A549 (cell line): Measurements from ENCODE around the gene IFT27. TPM values are rescaled to one million over a fixed set of nuclear protein-coding genes. Genes with fewer than 3 reads are reported as not detected.

Experiments
- ATAC-seq, 2 experiments: fragments of 200-7000 bp in 1 of 2; fragments of >200 bp in 1 of 2; cut with Nextera tagmentation in 1 of 2; cut with Tn5 transposase in 1 of 2; 3 replicates each; pipeline versions ENCODE4 v1.8.0 to v1.9.1; 2018 to 2020; ENCODE audit warnings: mild to moderate bottlenecking in 1 of 2, moderate library complexity in 1 of 2
- CTCF ChIA-PET: fragments of 300-600 bp; sonication (Branson Sonifier 250); formaldehyde crosslinking; extraction: SDS; loops from one replicate; lab custom pipeline; 2021; ENCODE audit warnings: antibody characterized with exemption, inconsistent platforms; lab: Yijun Ruan, JAX
- POLR2A ChIA-PET: fragments of 350-600 bp; formaldehyde crosslinking; extraction: SDS; loops from one replicate; lab custom pipeline; 2021; ENCODE audit warnings: antibody characterized with exemption, inconsistent platforms; lab: Yijun Ruan, JAX
- DNase-seq, 2 experiments: peaks; one replicate each; pipeline versions ENCODE4 v3.0.0 to v3.0.0-alpha.2; 2011 to 2016; ENCODE audit warnings: low read depth in 1 of 2, low spot score in 1 of 2
- FAIRE-seq: peaks from 2 replicates; lab custom pipeline; 2011; peaks lifted over from hg19 to GRCh38; lab: Jason Lieb, UNC
- H3K27ac ChIP-seq, 2 experiments: fragments of >200 bp; sonication (Bioruptor Twin); formaldehyde crosslinking; 3 replicates each; pipeline ENCODE4 v1.5.1; 2016 to 2017
- H3K4me1 ChIP-seq: fragments of >200 bp; sonication (Bioruptor Twin); formaldehyde crosslinking; 3 replicates; pipeline ENCODE4 v1.6.1; 2016
- H3K4me2 ChIP-seq: fragments of >200 bp; sonication (Bioruptor Twin); formaldehyde crosslinking; 3 replicates; pipeline ENCODE4 v1.6.1; 2016
- H3K4me3 ChIP-seq: fragments of >200 bp; sonication (Bioruptor Twin); formaldehyde crosslinking; 3 replicates; pipeline ENCODE4 v1.5.1; 2016
- H3K9me3 ChIP-seq: fragments of >200 bp; sonication (Bioruptor Twin); formaldehyde crosslinking; 3 replicates; pipeline ENCODE4 v1.6.1; 2016
- BCL3 ChIP-seq: fragments of >200 bp; sonication (Bioruptor Twin); formaldehyde crosslinking; IDR thresholded peaks from 3 replicates; pipeline ENCODE4 v1.6.1; 2016
- CBX8 ChIP-seq: fragments of 200-600 bp; sonication (generic); IDR thresholded peaks from 2 replicates; pipeline ENCODE4 v1.6.1; 2016
- CEBPB ChIP-seq, 2 experiments: fragments of >200 bp in 1 of 2; sonication (Bioruptor Twin) in 1 of 2; formaldehyde crosslinking in 1 of 2; IDR thresholded peaks; 2 replicates each; pipeline ENCODE4 v1.6.1; 2012 to 2016
- CHD2 ChIP-seq: fragments of 150-350 bp; IDR thresholded peaks from 2 replicates; pipeline ENCODE4 v1.6.1; 2014; ENCODE audit warnings: low read length; ENCODE audit not compliant: partially characterized antibody
- EHF ChIP-seq: fragments of 250-450 bp; sonication (Bioruptor Pico); IDR thresholded peaks from 2 replicates; pipeline ENCODE4 v1.5.0; 2020; ENCODE audit warnings: mild to moderate bottlenecking
- ELK1 ChIP-seq: fragments of 150-350 bp; IDR thresholded peaks from 2 replicates; pipeline ENCODE4 v1.6.1; 2014; ENCODE audit warnings: low read depth, mild to moderate bottlenecking, low read length
- ESRRA ChIP-seq: fragments of 150-350 bp; IDR thresholded peaks from 2 replicates; pipeline ENCODE4 v1.6.1; 2014; ENCODE audit warnings: mild to moderate bottlenecking, low read length, borderline replicate concordance
- FOSB ChIP-seq: fragments of 250-450 bp; sonication (Bioruptor Pico); IDR thresholded peaks from 2 replicates; pipeline ENCODE4 v1.5.0; 2020; ENCODE audit warnings: mild to moderate bottlenecking, moderate library complexity
- FOSL2 ChIP-seq, 2 experiments: fragments of 450-650 bp in 1 of 2; fragments of >200 bp in 1 of 2; sonication (Bioruptor Twin) in 1 of 2; formaldehyde crosslinking; IDR thresholded peaks; 2 replicates each; pipeline versions ENCODE4 v1.5.0 to v1.6.1; 2016 to 2020; ENCODE audit warnings: mild to moderate bottlenecking in 1 of 2, moderate library complexity in 1 of 2
- HDAC2 ChIP-seq: fragments of 200-600 bp; sonication (generic); IDR thresholded peaks from 2 replicates; pipeline ENCODE4 v1.6.1; 2016
- HOXA7 ChIP-seq: fragments of 250-450 bp; sonication (Bioruptor Pico); IDR thresholded peaks from 2 replicates; pipeline ENCODE4 v1.5.0; 2020; ENCODE audit warnings: mild to moderate bottlenecking, moderate library complexity
- JUN ChIP-seq, 2 experiments: fragments of >200 bp; sonication (Bioruptor Twin); formaldehyde crosslinking; IDR thresholded peaks; 2 replicates in 1 of 2; 3 replicates in 1 of 2; pipeline ENCODE4 v1.6.1; 2016 to 2017
- KDM1A ChIP-seq: fragments of 200-600 bp; sonication (generic); IDR thresholded peaks from 2 replicates; pipeline ENCODE4 v1.6.1; 2016; ENCODE audit warnings: low read depth, mild to moderate bottlenecking
- KDM5A ChIP-seq: fragments of 200-600 bp; sonication (generic); IDR thresholded peaks from 2 replicates; pipeline ENCODE4 v1.6.1; 2016; ENCODE audit warnings: antibody characterized with exemption, mild to moderate bottlenecking
- MAFK ChIP-seq: fragments of 450-650 bp; IDR thresholded peaks from 2 replicates; pipeline ENCODE4 v1.6.1; 2014; ENCODE audit not compliant: partially characterized antibody
- MAX ChIP-seq: IDR thresholded peaks from 2 replicates; pipeline ENCODE4 v1.6.1; 2012
- MAZ ChIP-seq: fragments of 150-350 bp; IDR thresholded peaks from 2 replicates; pipeline ENCODE4 v1.6.1; 2014; ENCODE audit warnings: antibody characterized with exemption, low read depth, low read length, borderline replicate concordance
- NPAS2 ChIP-seq: fragments of 250-450 bp; sonication (Bioruptor Pico); IDR thresholded peaks from 2 replicates; pipeline ENCODE4 v1.8.0; 2022; ENCODE audit warnings: mild to moderate bottlenecking, moderate library complexity, borderline replicate concordance
- NR3C1 ChIP-seq: fragments of >200 bp; sonication (Bioruptor Twin); formaldehyde crosslinking; IDR thresholded peaks from 3 replicates; pipeline ENCODE4 v1.6.1; 2017
- PBX3 ChIP-seq: IDR thresholded peaks from 2 replicates; pipeline ENCODE4 v1.6.1; 2012
- PHF8 ChIP-seq: fragments of 200-600 bp; sonication (generic); IDR thresholded peaks from 2 replicates; pipeline ENCODE4 v1.6.1; 2016; ENCODE audit warnings: low read depth, mild to moderate bottlenecking, antibody characterized with exemption, moderate library complexity, borderline replicate concordance
- RAD21 ChIP-seq, 2 experiments: fragments of >200 bp in 1 of 2; sonication (Bioruptor Twin) in 1 of 2; formaldehyde crosslinking in 1 of 2; IDR thresholded peaks in 1 of 2; conservative IDR thresholded peaks in 1 of 2; 2 replicates in 1 of 2; 3 replicates in 1 of 2; pipeline ENCODE4 v1.6.1; 2012 to 2018; ENCODE audit warnings: inconsistent platforms in 1 of 2
- RARB ChIP-seq: fragments of 250-450 bp; sonication (Bioruptor Pico); IDR thresholded peaks from 2 replicates; pipeline ENCODE4 v1.8.0; 2021; ENCODE audit warnings: mild to moderate bottlenecking, moderate library complexity
- RNF2 ChIP-seq: fragments of 200-600 bp; sonication (generic); IDR thresholded peaks from 2 replicates; pipeline ENCODE4 v1.6.1; 2016; ENCODE audit warnings: low read depth, mild to moderate bottlenecking, antibody characterized with exemption, moderate library complexity, borderline replicate concordance
- TFCP2L1 ChIP-seq: fragments of 250-450 bp; sonication (Bioruptor Pico); IDR thresholded peaks from 2 replicates; pipeline ENCODE4 v1.5.0; 2021; ENCODE audit warnings: mild to moderate bottlenecking
- TP53 ChIP-seq: fragments of 250-450 bp; sonication (Bioruptor Pico); IDR thresholded peaks from 2 replicates; pipeline ENCODE4 v1.5.0; 2021; ENCODE audit warnings: mild to moderate bottlenecking, moderate library complexity
- ZFP36 ChIP-seq: fragments of 450-650 bp; IDR thresholded peaks from 2 replicates; pipeline ENCODE4 v1.6.1; 2014; ENCODE audit warnings: borderline replicate concordance; ENCODE audit not compliant: partially characterized antibody
- whole genome bisulfite sequencing: methylation state at CpG from one replicate; pipeline ENCODE4 v1.1.6; 2017; ENCODE audit errors: missing lambda C conversion rate; 5-methylcytosine and 5-hydroxymethylcytosine counted together
- polyA plus RNA-seq, 4 experiments: library from polyadenylated mRNA; depleted of rRNA in 3 of 4; stranded (reverse); fragments of >200 nt; fragmentation: RNase III in 1 of 4; extraction: RNeasy Plus Mini Kit Qiagen cat#74134 plus additional on column Dnase treatment in 1 of 4; gene quantifications; 2 replicates in 3 of 4; 3 replicates in 1 of 4; pipeline ENCODE4 v1.2.3, GENCODE V29; 2011 to 2017

IFT27 gene
- polyA plus RNA-seq, 2 of the 4 experiments (the other 2 are of a cell fraction), result 17.5 to 24.6 TPM

- DNase-seq (no peak), FAIRE-seq (no peak), ATAC-seq (no peak)
- TF ChIP-seq KDM1A, result no peak
- 74% methylated on average over 3 of the region's 6 CpGs for WGBS
- Histone ChIP-seq H3K9me3 (no peaks in the 10 kb centered on the region), H3K27ac (no peak overlapping the region), H3K4me1 (no peaks in the 10 kb centered on the region), H3K4me3 (no peak overlapping the region), H3K4me2 (no peak overlapping the region)
- CTCF ChIA-PET, result no interaction called here
- POLR2A ChIA-PET, result no interaction called here
Observed at GRCh38 chr22:36738416-36739020, 37.4 kb downstream of the IFT27 start.

GRCh38 chr22:36737776-36738175, 38.1 kb downstream of the IFT27 start:
- H3K4me2 ChIP-seq, result no peak overlapping the region
- H3K4me1 ChIP-seq, result no peaks in the 10 kb centered on the region
- H3K9me3 ChIP-seq, result no peaks in the 10 kb centered on the region
- no peak for FAIRE-seq
- 32% methylated on average over 6 of the region's 6 CpGs for WGBS
- TF ChIP-seq TFCP2L1, result no peak
- TF ChIP-seq MAFK, result no peak
- TF ChIP-seq MAZ, result no peak
- TF ChIP-seq ZFP36, result no peak
- TF ChIP-seq RNF2, result no peak
- no peak for TF ChIP-seq TP53
- TF ChIP-seq CHD2, result no peak
- TF ChIP-seq NPAS2 (CRISPR knock-in tag), result no peak
- TF ChIP-seq RAD21 (conservative IDR thresholded peaks at IDR 0.05 in 1 of 2, IDR thresholded peaks at IDR 0.05 in 1 of 2), result no peak
- TF ChIP-seq JUN (IDR thresholded peaks at IDR 0.05), result no peak
- TF ChIP-seq CEBPB (IDR thresholded peaks at IDR 0.05), result no peak
- no peak for TF ChIP-seq ELK1
- no peak for TF ChIP-seq NR3C1
- TF ChIP-seq HOXA7, result no peak
- no peak for TF ChIP-seq PHF8
- no peak for TF ChIP-seq RARB (CRISPR knock-in tag)
- TF ChIP-seq ESRRA, result no peak
- ChIA-PET POLR2A (no interaction called here), CTCF (no interaction called here)
- no peak overlapping the region for H3K27ac ChIP-seq
- no peak for DNase-seq
- no peak for ATAC-seq
- H3K4me3 ChIP-seq, result no peak overlapping the region

GRCh38 chr22:36736701-36737320, 39.1 kb downstream of the IFT27 start:
- no peak for ATAC-seq
- H3K4me1 ChIP-seq, result no peaks in the 10 kb centered on the region
- no peak for TF ChIP-seq FOSL2 (IDR thresholded peaks at IDR 0.05)
- TF ChIP-seq FOSL2 (CRISPR knock-in tag; IDR thresholded peaks at IDR 0.05), result no peak
- TF ChIP-seq TP53, result no peak
- TF ChIP-seq CHD2, result no peak
- TF ChIP-seq HDAC2, result no peak
- no peak for TF ChIP-seq MAX
- no peak for TF ChIP-seq CBX8
- no peak for TF ChIP-seq EHF (CRISPR knock-in tag)
- no peak for TF ChIP-seq PBX3
- no peak for TF ChIP-seq TFCP2L1
- no peak for TF ChIP-seq FOSB (CRISPR knock-in tag)
- no peak for TF ChIP-seq BCL3
- no peak for TF ChIP-seq KDM5A
- TF ChIP-seq, all 56 proteins: peak for 0
- Histone ChIP-seq H3K4me2 (no peak overlapping the region), H3K27ac (no peak overlapping the region), H3K9me3 (no peaks in the 10 kb centered on the region), H3K4me3 (no peak overlapping the region)
- ChIA-PET POLR2A (no interaction called here), CTCF (interaction anchor here (0.9 to 1.2 kb wide), 2 partner anchors 107 to 188 kb away, joined by 3 to 4 read pairs; no protein-coding TSS in a partner anchor)
- 33% methylated on average over 3 of the region's 10 CpGs for WGBS
- no peak for DNase-seq
- no peak for FAIRE-seq
